ENCODE data around the gene VIPR2. TPM values are rescaled to one million over a fixed set of nuclear protein-coding genes. Genes with fewer than 3 reads are reported as not detected.
"Not testable (repeated sequence)": the region's sequence is repeated elsewhere in the genome, so short reads cannot be mapped to it uniquely, and the experiment has no call there.

VIPR2 gene
- total and polyA plus RNA-seq, 4 donors = 0.02 to 0.91 (median 0.73) TPM

DNA sequence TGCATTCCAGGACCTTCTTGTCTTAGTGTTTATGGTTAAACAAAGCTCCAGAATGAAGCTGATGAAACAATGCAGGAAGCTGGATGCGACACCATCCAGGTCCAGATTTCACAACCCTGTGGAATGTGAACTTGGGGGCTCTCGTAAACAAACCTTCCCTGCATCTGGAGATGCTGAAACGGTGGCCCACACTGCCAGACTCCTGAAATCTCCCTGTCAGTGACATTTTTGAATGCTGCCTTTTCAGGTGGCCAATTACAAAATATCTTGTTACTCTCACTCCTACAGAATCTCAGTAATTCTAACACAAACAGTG lies 18.8 kb downstream of the VIPR2 start:
- DNase-seq = no peak
- 35 to 42% methylated on average over 3 of the region's 3 CpGs for WGBS, 2 donors

GRCh38 chr7:159125104-159125954 lies 19.3 kb downstream of the VIPR2 start:
- H3K27me3 ChIP-seq (ENCODE audit: control insufficient read depth in 3 of 3, insufficient read depth in 3 of 3, low read length in 2 of 3) = peaks cover 0 to 13% (median 7%) of the 10 kb centered on the region in 3 donors
- DNase-seq (no peak), ATAC-seq (ENCODE audit: insufficient read depth, low FRiP score) (no peak)
- no peaks in the 10 kb centered on the region for H3K36me3 ChIP-seq (ENCODE audit: control insufficient read depth in 4 of 4, insufficient read depth in 4 of 4, low read length in 4 of 4)
- no peak overlapping the region for H3K4me3 ChIP-seq
- H3K4me1 ChIP-seq (ENCODE audit: control insufficient read depth in 5 of 5, insufficient read depth in 5 of 5, low read length in 5 of 5) = no peaks in the 10 kb centered on the region
- no peaks in the 10 kb centered on the region for H3K9me3 ChIP-seq (ENCODE audit: control insufficient read depth in 4 of 4, insufficient read depth in 3 of 4, low read length in 3 of 4)
- WGBS, 2 donors = 67 to 70% methylated on average over 9 of the region's 9 CpGs
- no peak overlapping the region for H3K9ac ChIP-seq (ENCODE audit: insufficient read depth in 1 of 2, low read length in 2 of 2)
- TF ChIP-seq CTCF (IDR thresholded peaks at IDR 0.05; ENCODE audit: control extremely low read depth, extremely low read depth) = no peak
- H3K27ac ChIP-seq (ENCODE audit: low read depth in 1 of 2, low read length in 1 of 2) = no peak overlapping the region

More for the DNA sequence above, 18.8 kb downstream of the VIPR2 start:
- no peaks in the 10 kb centered on the region for H3K9me3 ChIP-seq (ENCODE audit: control insufficient read depth in 4 of 4, insufficient read depth in 3 of 4, low read length in 3 of 4)
- no peak for ATAC-seq (ENCODE audit: insufficient read depth, low FRiP score)
- no peaks in the 10 kb centered on the region for H3K4me1 ChIP-seq (ENCODE audit: control insufficient read depth in 5 of 5, insufficient read depth in 5 of 5, low read length in 5 of 5)
- H3K36me3 ChIP-seq (ENCODE audit: control insufficient read depth in 4 of 4, insufficient read depth in 4 of 4, low read length in 4 of 4) = no peaks in the 10 kb centered on the region
- no peak for TF ChIP-seq CTCF (IDR thresholded peaks at IDR 0.05; ENCODE audit: control extremely low read depth, extremely low read depth)
- H3K9ac ChIP-seq (ENCODE audit: insufficient read depth in 1 of 2, low read length in 2 of 2) = no peak overlapping the region
- H3K27me3 ChIP-seq (ENCODE audit: control insufficient read depth in 3 of 3, insufficient read depth in 3 of 3, low read length in 2 of 3) = peaks cover 0 to 13% (median 7%) of the 10 kb centered on the region in 3 donors
- H3K4me3 ChIP-seq = no peak overlapping the region
- no peak overlapping the region for H3K27ac ChIP-seq (ENCODE audit: low read depth in 1 of 2, low read length in 1 of 2)

DNA sequence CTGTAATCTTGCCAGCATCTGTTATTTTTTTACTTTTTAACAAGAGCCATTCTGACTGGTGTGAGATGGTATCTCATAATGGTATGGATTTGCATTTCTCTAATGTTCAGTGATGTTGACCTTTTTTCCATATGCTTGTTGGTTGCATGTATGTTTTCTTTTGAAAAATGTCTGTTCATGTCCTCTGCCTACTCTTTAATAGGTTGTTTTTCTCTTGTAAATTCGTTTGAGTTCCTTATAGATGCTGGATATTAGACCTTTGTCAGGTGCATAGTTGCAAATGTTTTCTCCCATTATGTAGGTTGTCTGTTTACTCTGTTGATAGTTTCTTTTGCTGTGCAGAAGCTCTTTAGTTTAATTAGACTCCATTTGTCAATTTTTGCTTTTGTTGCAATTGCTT lies 20.9 kb downstream of the VIPR2 start:
- 67 to 76% methylated on average over 1 of the region's 1 CpG for WGBS, 2 donors
- H3K9ac ChIP-seq (ENCODE audit: insufficient read depth in 1 of 2, low read length in 2 of 2); H3K36me3 ChIP-seq (ENCODE audit: control insufficient read depth in 4 of 4, insufficient read depth in 4 of 4, low read length in 4 of 4); H3K27ac ChIP-seq (ENCODE audit: low read depth in 1 of 2, low read length in 1 of 2); DNase-seq; H3K4me3 ChIP-seq; H3K4me1 ChIP-seq (ENCODE audit: control insufficient read depth in 5 of 5, insufficient read depth in 5 of 5, low read length in 5 of 5); H3K9me3 ChIP-seq (ENCODE audit: control insufficient read depth in 4 of 4, insufficient read depth in 3 of 4, low read length in 3 of 4); ATAC-seq (ENCODE audit: insufficient read depth, low FRiP score): not testable (repeated sequence)
- peaks cover 0 to 13% (median 7%) of the 10 kb centered on the region in 3 donors for H3K27me3 ChIP-seq (ENCODE audit: control insufficient read depth in 3 of 3, insufficient read depth in 3 of 3, low read length in 2 of 3)

GRCh38 chr7:159123294-159123693 lies 21.4 kb downstream of the VIPR2 start:
- not testable (repeated sequence) for H3K9ac ChIP-seq (ENCODE audit: insufficient read depth in 1 of 2, low read length in 2 of 2); DNase-seq; H3K36me3 ChIP-seq (ENCODE audit: control insufficient read depth in 4 of 4, insufficient read depth in 4 of 4, low read length in 4 of 4); H3K27ac ChIP-seq (ENCODE audit: low read depth in 1 of 2, low read length in 1 of 2); H3K4me3 ChIP-seq; H3K4me1 ChIP-seq (ENCODE audit: control insufficient read depth in 5 of 5, insufficient read depth in 5 of 5, low read length in 5 of 5); H3K9me3 ChIP-seq (ENCODE audit: control insufficient read depth in 4 of 4, insufficient read depth in 3 of 4, low read length in 3 of 4); ATAC-seq (ENCODE audit: insufficient read depth, low FRiP score)
- H3K27me3 ChIP-seq (ENCODE audit: control insufficient read depth in 3 of 3, insufficient read depth in 3 of 3, low read length in 2 of 3) = peaks cover 0 to 13% (median 7%) of the 10 kb centered on the region in 3 donors

Data from lung (tissue), 12 donors.